H1 (cell line): ENCODE measurements around the gene MYL5. TPM values are rescaled to one million over a fixed set of nuclear protein-coding genes. Genes with fewer than 3 reads are reported as not detected.

Experiments used
- ATF3 ChIP-seq: IDR thresholded peaks from 2 replicates; pipeline ENCODE4 v1.6.1; 2011; ENCODE audit warnings: low read depth, mild to moderate bottlenecking, low read length; ENCODE audit not compliant: insufficient read depth
- polyA plus RNA-seq, 7 experiments: library from polyadenylated mRNA; depleted of rRNA in 3 of 7; stranded (reverse) in 5 of 7; unstranded in 2 of 7; fragments of >200 nt in 5 of 7; fragments of 200-250 nt in 2 of 7; gene quantifications; 1 replicate in 5 of 7; 2 replicates in 1 of 7; 4 replicates in 1 of 7; pipeline versions ENCODE4 v1.2.1 to v1.2.3, GENCODE V29; 2011 to 2013; ENCODE audit warnings: missing spikeins in 2 of 7, mixed read lengths in 2 of 7
- total RNA-seq: library from RNA; stranded (reverse); fragmentation: NEBNext Ultra II Directional; extraction: Animal tissue kit (Norgen Biotek cat#: 25700); gene quantifications from 2 replicates; pipeline ENCODE4 v1.2.1, GENCODE V29; 2021

Gene MYL5
- total and polyA plus RNA-seq, 2 of the 8 experiments (the other 6 are each of a cell fraction or from before 2014, with no cell fraction given): 5.7 to 6.8 TPM

- TF ChIP-seq ATF3: no peak
These were observed 35.8 kb downstream of the MYL5 start (continued) for GRCh38 chr4:710116-710515.
